ENCODE measurements around the gene CORIN.

DNA sequence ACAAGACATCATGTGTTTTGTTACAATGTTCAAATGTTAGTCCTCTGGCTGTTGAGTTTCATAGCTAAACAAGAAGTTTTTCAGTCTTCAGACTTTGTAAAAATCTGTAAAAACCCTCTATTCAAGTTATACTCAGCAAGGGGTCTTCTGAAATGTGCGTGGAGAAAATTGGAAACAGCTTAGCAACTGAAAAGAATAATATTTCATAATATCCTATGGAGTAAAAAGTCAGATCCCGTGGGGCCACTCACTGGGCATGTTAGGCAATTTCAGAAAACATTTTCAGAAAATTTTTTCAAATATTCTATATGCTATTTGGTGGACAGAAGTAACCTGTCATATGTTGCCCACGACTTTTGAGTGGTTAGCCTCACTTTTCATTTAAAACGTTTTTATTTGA, 118.3 kb downstream of the CORIN start:
- TF ChIP-seq, protein P1, sequence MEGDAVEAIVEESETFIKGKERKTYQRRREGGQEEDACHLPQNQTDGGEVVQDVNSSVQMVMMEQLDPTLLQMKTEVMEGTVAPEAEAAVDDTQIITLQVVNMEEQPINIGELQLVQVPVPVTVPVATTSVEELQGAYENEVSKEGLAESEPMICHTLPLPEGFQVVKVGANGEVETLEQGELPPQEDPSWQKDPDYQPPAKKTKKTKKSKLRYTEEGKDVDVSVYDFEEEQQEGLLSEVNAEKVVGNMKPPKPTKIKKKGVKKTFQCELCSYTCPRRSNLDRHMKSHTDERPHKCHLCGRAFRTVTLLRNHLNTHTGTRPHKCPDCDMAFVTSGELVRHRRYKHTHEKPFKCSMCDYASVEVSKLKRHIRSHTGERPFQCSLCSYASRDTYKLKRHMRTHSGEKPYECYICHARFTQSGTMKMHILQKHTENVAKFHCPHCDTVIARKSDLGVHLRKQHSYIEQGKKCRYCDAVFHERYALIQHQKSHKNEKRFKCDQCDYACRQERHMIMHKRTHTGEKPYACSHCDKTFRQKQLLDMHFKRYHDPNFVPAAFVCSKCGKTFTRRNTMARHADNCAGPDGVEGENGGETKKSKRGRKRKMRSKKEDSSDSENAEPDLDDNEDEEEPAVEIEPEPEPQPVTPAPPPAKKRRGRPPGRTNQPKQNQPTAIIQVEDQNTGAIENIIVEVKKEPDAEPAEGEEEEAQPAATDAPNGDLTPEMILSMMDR (conservative IDR thresholded peaks at IDR 0.05; ENCODE audit: low read depth in 2 of 2): no peak
- no peak for TF ChIP-seq EZH2phosphoT487 (IDR thresholded peaks at IDR 0.05; ENCODE audit: unreplicated experiment)
- TF ChIP-seq, protein P2, sequence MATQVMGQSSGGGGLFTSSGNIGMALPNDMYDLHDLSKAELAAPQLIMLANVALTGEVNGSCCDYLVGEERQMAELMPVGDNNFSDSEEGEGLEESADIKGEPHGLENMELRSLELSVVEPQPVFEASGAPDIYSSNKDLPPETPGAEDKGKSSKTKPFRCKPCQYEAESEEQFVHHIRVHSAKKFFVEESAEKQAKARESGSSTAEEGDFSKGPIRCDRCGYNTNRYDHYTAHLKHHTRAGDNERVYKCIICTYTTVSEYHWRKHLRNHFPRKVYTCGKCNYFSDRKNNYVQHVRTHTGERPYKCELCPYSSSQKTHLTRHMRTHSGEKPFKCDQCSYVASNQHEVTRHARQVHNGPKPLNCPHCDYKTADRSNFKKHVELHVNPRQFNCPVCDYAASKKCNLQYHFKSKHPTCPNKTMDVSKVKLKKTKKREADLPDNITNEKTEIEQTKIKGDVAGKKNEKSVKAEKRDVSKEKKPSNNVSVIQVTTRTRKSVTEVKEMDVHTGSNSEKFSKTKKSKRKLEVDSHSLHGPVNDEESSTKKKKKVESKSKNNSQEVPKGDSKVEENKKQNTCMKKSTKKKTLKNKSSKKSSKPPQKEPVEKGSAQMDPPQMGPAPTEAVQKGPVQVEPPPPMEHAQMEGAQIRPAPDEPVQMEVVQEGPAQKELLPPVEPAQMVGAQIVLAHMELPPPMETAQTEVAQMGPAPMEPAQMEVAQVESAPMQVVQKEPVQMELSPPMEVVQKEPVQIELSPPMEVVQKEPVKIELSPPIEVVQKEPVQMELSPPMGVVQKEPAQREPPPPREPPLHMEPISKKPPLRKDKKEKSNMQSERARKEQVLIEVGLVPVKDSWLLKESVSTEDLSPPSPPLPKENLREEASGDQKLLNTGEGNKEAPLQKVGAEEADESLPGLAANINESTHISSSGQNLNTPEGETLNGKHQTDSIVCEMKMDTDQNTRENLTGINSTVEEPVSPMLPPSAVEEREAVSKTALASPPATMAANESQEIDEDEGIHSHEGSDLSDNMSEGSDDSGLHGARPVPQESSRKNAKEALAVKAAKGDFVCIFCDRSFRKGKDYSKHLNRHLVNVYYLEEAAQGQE (IDR thresholded peaks at IDR 0.05; ENCODE audit: unreplicated experiment): no peak
- TF ChIP-seq EZH2 (IDR thresholded peaks at IDR 0.05; ENCODE audit: low read depth, unreplicated experiment): no peak
- no peak for TF ChIP-seq ZNF331 (CRISPR knock-in tag; IDR thresholded peaks at IDR 0.05; ENCODE audit: low read depth)
- no peak for TF ChIP-seq POLR2AphosphoS5 (IDR thresholded peaks at IDR 0.05; ENCODE audit: low read depth)
- TF ChIP-seq, protein P3, sequence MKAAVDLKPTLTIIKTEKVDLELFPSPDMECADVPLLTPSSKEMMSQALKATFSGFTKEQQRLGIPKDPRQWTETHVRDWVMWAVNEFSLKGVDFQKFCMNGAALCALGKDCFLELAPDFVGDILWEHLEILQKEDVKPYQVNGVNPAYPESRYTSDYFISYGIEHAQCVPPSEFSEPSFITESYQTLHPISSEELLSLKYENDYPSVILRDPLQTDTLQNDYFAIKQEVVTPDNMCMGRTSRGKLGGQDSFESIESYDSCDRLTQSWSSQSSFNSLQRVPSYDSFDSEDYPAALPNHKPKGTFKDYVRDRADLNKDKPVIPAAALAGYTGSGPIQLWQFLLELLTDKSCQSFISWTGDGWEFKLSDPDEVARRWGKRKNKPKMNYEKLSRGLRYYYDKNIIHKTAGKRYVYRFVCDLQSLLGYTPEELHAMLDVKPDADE (IDR thresholded peaks at IDR 0.05): no peak
- no peak for TF ChIP-seq ZNF114 (CRISPR knock-in tag; IDR thresholded peaks at IDR 0.05)
- no peak for TF ChIP-seq JUNB (IDR thresholded peaks at IDR 0.05; ENCODE audit: unreplicated experiment)
- TF ChIP-seq CREB1 (CRISPR knock-in tag; IDR thresholded peaks at IDR 0.05; ENCODE audit: low read depth): no peak
- TF ChIP-seq STAT1 (IDR thresholded peaks at IDR 0.05; ENCODE audit: unreplicated experiment): no peak
- TF ChIP-seq, protein P4, sequence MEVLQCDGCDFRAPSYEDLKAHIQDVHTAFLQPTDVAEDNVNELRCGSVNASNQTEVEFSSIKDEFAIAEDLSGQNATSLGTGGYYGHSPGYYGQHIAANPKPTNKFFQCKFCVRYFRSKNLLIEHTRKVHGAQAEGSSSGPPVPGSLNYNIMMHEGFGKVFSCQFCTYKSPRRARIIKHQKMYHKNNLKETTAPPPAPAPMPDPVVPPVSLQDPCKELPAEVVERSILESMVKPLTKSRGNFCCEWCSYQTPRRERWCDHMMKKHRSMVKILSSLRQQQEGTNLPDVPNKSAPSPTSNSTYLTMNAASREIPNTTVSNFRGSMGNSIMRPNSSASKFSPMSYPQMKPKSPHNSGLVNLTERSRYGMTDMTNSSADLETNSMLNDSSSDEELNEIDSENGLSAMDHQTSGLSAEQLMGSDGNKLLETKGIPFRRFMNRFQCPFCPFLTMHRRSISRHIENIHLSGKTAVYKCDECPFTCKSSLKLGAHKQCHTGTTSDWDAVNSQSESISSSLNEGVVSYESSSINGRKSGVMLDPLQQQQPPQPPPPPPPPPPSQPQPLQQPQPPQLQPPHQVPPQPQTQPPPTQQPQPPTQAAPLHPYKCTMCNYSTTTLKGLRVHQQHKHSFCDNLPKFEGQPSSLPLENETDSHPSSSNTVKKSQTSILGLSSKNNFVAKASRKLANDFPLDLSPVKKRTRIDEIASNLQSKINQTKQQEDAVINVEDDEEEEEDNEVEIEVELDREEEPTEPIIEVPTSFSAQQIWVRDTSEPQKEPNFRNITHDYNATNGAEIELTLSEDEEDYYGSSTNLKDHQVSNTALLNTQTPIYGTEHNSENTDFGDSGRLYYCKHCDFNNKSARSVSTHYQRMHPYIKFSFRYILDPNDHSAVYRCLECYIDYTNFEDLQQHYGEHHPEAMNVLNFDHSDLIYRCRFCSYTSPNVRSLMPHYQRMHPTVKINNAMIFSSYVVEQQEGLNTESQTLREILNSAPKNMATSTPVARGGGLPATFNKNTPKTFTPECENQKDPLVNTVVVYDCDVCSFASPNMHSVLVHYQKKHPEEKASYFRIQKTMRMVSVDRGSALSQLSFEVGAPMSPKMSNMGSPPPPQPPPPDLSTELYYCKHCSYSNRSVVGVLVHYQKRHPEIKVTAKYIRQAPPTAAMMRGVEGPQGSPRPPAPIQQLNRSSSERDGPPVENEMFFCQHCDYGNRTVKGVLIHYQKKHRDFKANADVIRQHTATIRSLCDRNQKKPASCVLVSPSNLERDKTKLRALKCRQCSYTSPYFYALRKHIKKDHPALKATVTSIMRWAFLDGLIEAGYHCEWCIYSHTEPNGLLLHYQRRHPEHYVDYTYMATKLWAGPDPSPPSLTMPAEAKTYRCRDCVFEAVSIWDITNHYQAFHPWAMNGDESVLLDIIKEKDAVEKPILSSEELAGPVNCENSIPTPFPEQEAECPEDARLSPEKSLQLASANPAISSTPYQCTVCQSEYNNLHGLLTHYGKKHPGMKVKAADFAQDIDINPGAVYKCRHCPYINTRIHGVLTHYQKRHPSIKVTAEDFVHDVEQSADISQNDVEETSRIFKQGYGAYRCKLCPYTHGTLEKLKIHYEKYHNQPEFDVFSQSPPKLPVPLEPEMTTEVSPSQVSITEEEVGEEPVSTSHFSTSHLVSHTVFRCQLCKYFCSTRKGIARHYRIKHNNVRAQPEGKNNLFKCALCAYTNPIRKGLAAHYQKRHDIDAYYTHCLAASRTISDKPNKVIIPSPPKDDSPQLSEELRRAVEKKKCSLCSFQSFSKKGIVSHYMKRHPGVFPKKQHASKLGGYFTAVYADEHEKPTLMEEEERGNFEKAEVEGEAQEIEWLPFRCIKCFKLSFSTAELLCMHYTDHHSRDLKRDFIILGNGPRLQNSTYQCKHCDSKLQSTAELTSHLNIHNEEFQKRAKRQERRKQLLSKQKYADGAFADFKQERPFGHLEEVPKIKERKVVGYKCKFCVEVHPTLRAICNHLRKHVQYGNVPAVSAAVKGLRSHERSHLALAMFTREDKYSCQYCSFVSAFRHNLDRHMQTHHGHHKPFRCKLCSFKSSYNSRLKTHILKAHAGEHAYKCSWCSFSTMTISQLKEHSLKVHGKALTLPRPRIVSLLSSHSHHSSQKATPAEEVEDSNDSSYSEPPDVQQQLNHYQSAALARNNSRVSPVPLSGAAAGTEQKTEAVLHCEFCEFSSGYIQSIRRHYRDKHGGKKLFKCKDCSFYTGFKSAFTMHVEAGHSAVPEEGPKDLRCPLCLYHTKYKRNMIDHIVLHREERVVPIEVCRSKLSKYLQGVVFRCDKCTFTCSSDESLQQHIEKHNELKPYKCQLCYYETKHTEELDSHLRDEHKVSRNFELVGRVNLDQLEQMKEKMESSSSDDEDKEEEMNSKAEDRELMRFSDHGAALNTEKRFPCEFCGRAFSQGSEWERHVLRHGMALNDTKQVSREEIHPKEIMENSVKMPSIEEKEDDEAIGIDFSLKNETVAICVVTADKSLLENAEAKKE (CRISPR knock-in tag; IDR thresholded peaks at IDR 0.05): no peak

All from GM23338 (cell line).